PC-9 (cell line): ENCODE results near the gene RNASE8.

ENCODE experiments used
- EZH2 ChIP-seq: fragments of 200-600 bp; sonication (generic); IDR thresholded peaks from 2 replicates; pipeline ENCODE4 v1.8.0; 2017; ENCODE audit warnings: antibody characterized with exemption, low read depth
- TF ChIP-seq, protein P1 (sequence below): fragments of 200-600 bp; sonication (generic); conservative IDR thresholded peaks from 2 replicates; pipeline ENCODE4 v1.6.1; 2017; ENCODE audit warnings: mixed run types, antibody characterized with exemption, mild to moderate bottlenecking, moderate library complexity

- TF ChIP-seq, protein P1, sequence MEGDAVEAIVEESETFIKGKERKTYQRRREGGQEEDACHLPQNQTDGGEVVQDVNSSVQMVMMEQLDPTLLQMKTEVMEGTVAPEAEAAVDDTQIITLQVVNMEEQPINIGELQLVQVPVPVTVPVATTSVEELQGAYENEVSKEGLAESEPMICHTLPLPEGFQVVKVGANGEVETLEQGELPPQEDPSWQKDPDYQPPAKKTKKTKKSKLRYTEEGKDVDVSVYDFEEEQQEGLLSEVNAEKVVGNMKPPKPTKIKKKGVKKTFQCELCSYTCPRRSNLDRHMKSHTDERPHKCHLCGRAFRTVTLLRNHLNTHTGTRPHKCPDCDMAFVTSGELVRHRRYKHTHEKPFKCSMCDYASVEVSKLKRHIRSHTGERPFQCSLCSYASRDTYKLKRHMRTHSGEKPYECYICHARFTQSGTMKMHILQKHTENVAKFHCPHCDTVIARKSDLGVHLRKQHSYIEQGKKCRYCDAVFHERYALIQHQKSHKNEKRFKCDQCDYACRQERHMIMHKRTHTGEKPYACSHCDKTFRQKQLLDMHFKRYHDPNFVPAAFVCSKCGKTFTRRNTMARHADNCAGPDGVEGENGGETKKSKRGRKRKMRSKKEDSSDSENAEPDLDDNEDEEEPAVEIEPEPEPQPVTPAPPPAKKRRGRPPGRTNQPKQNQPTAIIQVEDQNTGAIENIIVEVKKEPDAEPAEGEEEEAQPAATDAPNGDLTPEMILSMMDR, result no peak
- TF ChIP-seq EZH2, result no peak
Measured at GRCh38 chr14:21015312-21015711, 42.3 kb upstream of the RNASE8 start.
